ENCODE results near the gene TMEM255B.

- TF ChIP-seq CTCF (IDR thresholded peaks at IDR 0.05) (no peak), POLR2A (IDR thresholded peaks at IDR 0.05) (no peak)
These were observed 103.3 kb downstream of the TMEM255B start for GRCh38 chr13:113862191-113862930.
